Prostate gland (tissue), 2 donors: Measurements from ENCODE around the gene NTM.

Experiments used
- POLR2A ChIP-seq: fragments of 450-650 bp; IDR thresholded peaks from one replicate; pipeline ENCODE4 v1.6.1; 2016; ENCODE audit warnings: antibody characterized with exemption, mild to moderate bottlenecking
- POLR2AphosphoS5 ChIP-seq: sonication (generic); formaldehyde crosslinking; IDR thresholded peaks from one replicate; pipeline ENCODE4 v1.6.1; 2017; ENCODE audit warnings: antibody characterized with exemption
- TF ChIP-seq, protein P1 (sequence below), 4 experiments: fragments of 200-600 bp in 2 of 4; fragments of 450-650 bp in 2 of 4; sonication (generic) in 2 of 4; IDR thresholded peaks; 1 replicate in 3 of 4; 2 replicates in 1 of 4; pipeline ENCODE4 v1.5.1; 2016 to 2019; ENCODE audit warnings: antibody characterized with exemption in 4 of 4, mild to moderate bottlenecking in 2 of 4, moderate library complexity in 2 of 4

DNA sequence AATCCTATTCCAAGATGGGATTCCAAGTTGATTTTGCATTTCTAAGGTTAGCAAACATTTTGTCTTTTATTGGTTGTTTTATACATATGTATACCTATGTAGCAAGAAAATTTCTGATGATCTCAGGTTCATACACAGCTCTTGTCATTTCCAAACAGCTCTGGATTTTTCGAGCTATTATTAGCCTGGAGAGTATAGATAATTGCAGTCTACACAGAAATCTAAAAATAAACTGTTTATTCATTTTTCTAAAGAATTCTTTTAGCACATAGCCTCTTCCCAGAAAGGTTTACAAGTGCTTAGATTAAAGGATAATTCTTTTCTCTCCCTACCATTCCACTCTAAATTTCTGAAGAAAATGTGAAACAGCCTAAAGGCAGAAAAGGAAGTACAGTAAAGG, 705.0 kb downstream of the NTM start:
- TF ChIP-seq, protein P1, sequence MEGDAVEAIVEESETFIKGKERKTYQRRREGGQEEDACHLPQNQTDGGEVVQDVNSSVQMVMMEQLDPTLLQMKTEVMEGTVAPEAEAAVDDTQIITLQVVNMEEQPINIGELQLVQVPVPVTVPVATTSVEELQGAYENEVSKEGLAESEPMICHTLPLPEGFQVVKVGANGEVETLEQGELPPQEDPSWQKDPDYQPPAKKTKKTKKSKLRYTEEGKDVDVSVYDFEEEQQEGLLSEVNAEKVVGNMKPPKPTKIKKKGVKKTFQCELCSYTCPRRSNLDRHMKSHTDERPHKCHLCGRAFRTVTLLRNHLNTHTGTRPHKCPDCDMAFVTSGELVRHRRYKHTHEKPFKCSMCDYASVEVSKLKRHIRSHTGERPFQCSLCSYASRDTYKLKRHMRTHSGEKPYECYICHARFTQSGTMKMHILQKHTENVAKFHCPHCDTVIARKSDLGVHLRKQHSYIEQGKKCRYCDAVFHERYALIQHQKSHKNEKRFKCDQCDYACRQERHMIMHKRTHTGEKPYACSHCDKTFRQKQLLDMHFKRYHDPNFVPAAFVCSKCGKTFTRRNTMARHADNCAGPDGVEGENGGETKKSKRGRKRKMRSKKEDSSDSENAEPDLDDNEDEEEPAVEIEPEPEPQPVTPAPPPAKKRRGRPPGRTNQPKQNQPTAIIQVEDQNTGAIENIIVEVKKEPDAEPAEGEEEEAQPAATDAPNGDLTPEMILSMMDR (IDR thresholded peaks at IDR 0.05), result no peak
- TF ChIP-seq POLR2A (no peak), POLR2AphosphoS5 (no peak)
